ENCODE results near the gene IHH. TPM values are rescaled to one million over a fixed set of nuclear protein-coding genes. Genes with fewer than 3 reads are reported as not detected.

The IHH gene
- total and polyA plus RNA-seq, 2 of the 8 experiments (the other 6 are each of a cell fraction or from before 2014, with no cell fraction given): 0.03 TPM; not detected in 1

DNA sequence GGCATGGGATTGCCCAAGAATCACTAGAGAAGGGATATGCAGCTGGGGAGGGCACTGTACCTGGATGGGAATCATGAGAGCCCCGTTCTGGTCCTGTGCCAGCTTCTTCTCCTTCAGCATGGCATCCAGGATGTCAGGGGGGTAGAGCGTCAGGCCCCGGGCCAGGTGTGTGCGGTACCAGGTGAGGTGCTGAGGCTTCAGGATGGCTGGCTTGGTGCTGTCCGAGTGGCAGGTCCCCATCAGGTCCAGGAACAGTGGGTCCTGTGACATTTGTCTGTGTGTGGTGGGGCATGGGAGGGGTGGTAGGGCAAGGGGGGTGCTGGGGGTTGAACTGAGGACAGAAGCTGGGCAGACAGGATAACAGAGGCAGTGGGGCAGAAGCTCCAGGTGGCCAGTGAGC is 32.6 kb downstream of the IHH start:
- Histone ChIP-seq H3K79me2 (ENCODE audit: control insufficient read depth in 1 of 2, insufficient read depth in 2 of 2, low read length in 2 of 2) (no peaks in the 10 kb centered on the region), H3K4ac (replicated peaks; ENCODE audit: insufficient read length, low read depth, low read length) (no peak overlapping the region), H3K56ac (replicated peaks; ENCODE audit: insufficient read length, low read depth, low read length) (no peak overlapping the region), H2AFZ (ENCODE audit: low read length) (no peak overlapping the region), H3K27me3 (replicated peaks in 1 of 4; ENCODE audit: control insufficient read depth in 3 of 4, extremely low read depth in 1 of 4, insufficient read depth in 3 of 4, low read length in 3 of 4) (no peaks in the 10 kb centered on the region; a peak in 1 of 7 replicates), H4K8ac (ENCODE audit: extremely low read depth, insufficient read depth, low read length) (no peak overlapping the region), H3K4me2 (ENCODE audit: insufficient read depth in 1 of 2, low read depth in 2 of 2, low read length in 2 of 2) (no peak overlapping the region), H3K14ac (ENCODE audit: insufficient read length) (no peak overlapping the region), H3K9ac (replicated peaks in 1 of 4; ENCODE audit: extremely low read depth in 1 of 4, low read depth in 3 of 4, low read length in 3 of 4) (no peak overlapping the region), H4K20me1 (replicated peaks in 1 of 2; ENCODE audit: control insufficient read depth in 1 of 2, insufficient read depth in 2 of 2, low read length in 2 of 2) (peaks cover 0 to 2% of the 10 kb centered on the region in 2 experiments), H3K36me3 (ENCODE audit: control insufficient read depth in 2 of 4, insufficient read depth in 4 of 4, low read length in 3 of 4) (no peaks in the 10 kb centered on the region), H2AK5ac (ENCODE audit: low read depth, low read length) (no peak overlapping the region), H2BK120ac (replicated peaks; ENCODE audit: low read depth, low read length) (no peak overlapping the region), H3K4me3 (ENCODE audit: extremely low read depth in 1 of 4, insufficient read depth in 2 of 4, low read depth in 3 of 4, low read length in 4 of 4) (no peak overlapping the region), H3K18ac (ENCODE audit: extremely low read depth, low read length) (no peak overlapping the region), H4K5ac (ENCODE audit: insufficient read length, low read depth, low read length) (no peak overlapping the region), H2BK20ac (ENCODE audit: low read length) (no peak overlapping the region), H3K4me1 (replicated peaks in 1 of 4; ENCODE audit: control insufficient read depth in 3 of 4, insufficient read depth in 4 of 4, low read length in 3 of 4) (peaks cover 0 to 3% (median under 1%) of the 10 kb centered on the region in 4 experiments; a peak in 2 of 7 replicates), H3K27ac (ENCODE audit: low read depth, low read length) (no peak overlapping the region), H3K23me2 (ENCODE audit: low read depth, low read length) (no peaks in the 10 kb centered on the region), H3K9me3 (ENCODE audit: insufficient read depth in 2 of 2, low read depth in 1 of 2, low read length in 1 of 2) (no peaks in the 10 kb centered on the region), H2BK12ac (ENCODE audit: low read depth, low read length) (no peak overlapping the region), H2BK5ac (ENCODE audit: low read depth, low read length) (no peak overlapping the region), H4K91ac (replicated peaks; ENCODE audit: insufficient read length, low read length) (no peak overlapping the region), H3K79me1 (ENCODE audit: low read depth, low read length) (no peaks in the 10 kb centered on the region), H3K23ac (ENCODE audit: insufficient read length) (no peak overlapping the region), H2BK15ac (ENCODE audit: low read length) (no peak overlapping the region)
- ChIA-PET POLR2A (ENCODE audit: partially characterized antibody) (no interaction called here), CTCF (ENCODE audit: partially characterized antibody) (interaction anchor here (0.8 to 45.5 kb wide), 13 partner anchors 9 to 267 kb away, joined by 3 to 1006 read pairs (median 19); partner anchors contain the start of genes CFAP65, CRYBA2, IHH and NHEJ1)
- DNase-seq (ENCODE audit: low read depth in 1 of 2, low spot score in 2 of 2): no peak
- FAIRE-seq: no peak
- 91% methylated on average over 5 of the region's 5 CpGs; no CpG with 5 or more reads in 1 of the 2 experiments for WGBS, 2 experiments (ENCODE audit: extremely low coverage in 1 of 2, insufficient coverage in 1 of 2, insufficient read length in 1 of 2, insufficient replicate concordance in 2 of 2, low coverage in 1 of 2, low lambda C conversion rate in 2 of 2, missing lambda C conversion rate in 1 of 2)
- TF ChIP-seq POLR2A (IDR thresholded peaks at IDR 0.05; ENCODE audit: control extremely low read depth in 1 of 2, low read depth in 2 of 2, low read length in 2 of 2) (no peak), CHD2 (IDR thresholded peaks at IDR 0.05; ENCODE audit: low read length) (no peak), CTBP2 (IDR thresholded peaks at IDR 0.05; ENCODE audit: borderline replicate concordance, insufficient read depth, insufficient read length, low read length) (no peak), RBBP5 (IDR thresholded peaks at IDR 0.05; ENCODE audit: borderline replicate concordance, low read depth, low read length) (no peak), CBX5 (IDR thresholded peaks at IDR 0.05; ENCODE audit: low read depth, low read length) (no peak), SUZ12 (IDR thresholded peaks at IDR 0.05; ENCODE audit: low read length) (no peak), CREB1 (IDR thresholded peaks at IDR 0.05) (no peak), BRCA1 (IDR thresholded peaks at IDR 0.05; ENCODE audit: low read depth, low read length) (no peak), RFX5 (IDR thresholded peaks at IDR 0.05; ENCODE audit: borderline replicate concordance, low read depth, low read length) (no peak)
- TF ChIP-seq, protein P1, sequence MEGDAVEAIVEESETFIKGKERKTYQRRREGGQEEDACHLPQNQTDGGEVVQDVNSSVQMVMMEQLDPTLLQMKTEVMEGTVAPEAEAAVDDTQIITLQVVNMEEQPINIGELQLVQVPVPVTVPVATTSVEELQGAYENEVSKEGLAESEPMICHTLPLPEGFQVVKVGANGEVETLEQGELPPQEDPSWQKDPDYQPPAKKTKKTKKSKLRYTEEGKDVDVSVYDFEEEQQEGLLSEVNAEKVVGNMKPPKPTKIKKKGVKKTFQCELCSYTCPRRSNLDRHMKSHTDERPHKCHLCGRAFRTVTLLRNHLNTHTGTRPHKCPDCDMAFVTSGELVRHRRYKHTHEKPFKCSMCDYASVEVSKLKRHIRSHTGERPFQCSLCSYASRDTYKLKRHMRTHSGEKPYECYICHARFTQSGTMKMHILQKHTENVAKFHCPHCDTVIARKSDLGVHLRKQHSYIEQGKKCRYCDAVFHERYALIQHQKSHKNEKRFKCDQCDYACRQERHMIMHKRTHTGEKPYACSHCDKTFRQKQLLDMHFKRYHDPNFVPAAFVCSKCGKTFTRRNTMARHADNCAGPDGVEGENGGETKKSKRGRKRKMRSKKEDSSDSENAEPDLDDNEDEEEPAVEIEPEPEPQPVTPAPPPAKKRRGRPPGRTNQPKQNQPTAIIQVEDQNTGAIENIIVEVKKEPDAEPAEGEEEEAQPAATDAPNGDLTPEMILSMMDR (IDR thresholded peaks at IDR 0.05; ENCODE audit: control extremely low read depth in 1 of 3, insufficient read depth in 1 of 3, low read depth in 1 of 3, low read length in 3 of 3): no peak
- TF ChIP-seq, protein P2, sequence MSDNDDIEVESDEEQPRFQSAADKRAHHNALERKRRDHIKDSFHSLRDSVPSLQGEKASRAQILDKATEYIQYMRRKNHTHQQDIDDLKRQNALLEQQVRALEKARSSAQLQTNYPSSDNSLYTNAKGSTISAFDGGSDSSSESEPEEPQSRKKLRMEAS (IDR thresholded peaks at IDR 0.05): no peak

All from H1 (cell line).